Measurements from ENCODE around the gene AKNA. TPM values are rescaled to one million over a fixed set of nuclear protein-coding genes. Genes with fewer than 3 reads are reported as not detected.

Gene AKNA
- total RNA-seq, 1 donor from 2014 or later: 43.1 TPM

GRCh38 chr9:114424126-114424525 is 36.3 kb upstream of the AKNA start:
- Mint-ChIP-seq H3K4me1 (ENCODE audit: low read depth) (peaks cover 5% of the 10 kb centered on the region), H3K36me3 (ENCODE audit: low read depth) (peaks cover 5% of the 10 kb centered on the region), H3K4me3 (ENCODE audit: unreplicated experiment) (no peak overlapping the region), H3K27me3 (ENCODE audit: low read depth) (no peaks in the 10 kb centered on the region), H3K9me3 (ENCODE audit: low read depth) (no peaks in the 10 kb centered on the region), H3K27ac (ENCODE audit: unreplicated experiment) (no peak overlapping the region)
- DNase-seq (ENCODE audit: low spot score): peak; percentile 69
- TF ChIP-seq CTCF (IDR thresholded peaks at IDR 0.05): no peak

- H3K27ac Mint-ChIP-seq (ENCODE audit: unreplicated experiment): no peak overlapping the region
- H3K36me3 Mint-ChIP-seq (ENCODE audit: low read depth): peaks cover 5% of the 10 kb centered on the region
- H3K4me1 Mint-ChIP-seq (ENCODE audit: low read depth): peaks cover 5% of the 10 kb centered on the region
- peak; percentile 86 for DNase-seq (ENCODE audit: low spot score)
- H3K27me3 Mint-ChIP-seq (ENCODE audit: low read depth): no peaks in the 10 kb centered on the region
- TF ChIP-seq CTCF (IDR thresholded peaks at IDR 0.05): no peak
- no peaks in the 10 kb centered on the region for H3K9me3 Mint-ChIP-seq (ENCODE audit: low read depth)
- H3K4me3 Mint-ChIP-seq (ENCODE audit: unreplicated experiment): no peak overlapping the region
Measured at GRCh38 chr9:114423181-114423580, 35.4 kb upstream of the AKNA start.

- Mint-ChIP-seq H3K9me3 (ENCODE audit: low read depth) (no peaks in the 10 kb centered on the region), H3K27ac (ENCODE audit: unreplicated experiment) (no peak overlapping the region), H3K4me3 (ENCODE audit: unreplicated experiment) (no peak overlapping the region), H3K27me3 (ENCODE audit: low read depth) (no peaks in the 10 kb centered on the region), H3K36me3 (ENCODE audit: low read depth) (peaks cover 7% of the 10 kb centered on the region), H3K4me1 (ENCODE audit: low read depth) (peaks cover 3% of the 10 kb centered on the region)
- TF ChIP-seq CTCF (IDR thresholded peaks at IDR 0.05): no peak
- peak; percentile 67 for DNase-seq (ENCODE audit: low spot score)
Measured at GRCh38 chr9:114421147-114421546, 33.4 kb upstream of the AKNA start.

GRCh38 chr9:114419796-114420195 is 32.0 kb upstream of the AKNA start:
- Mint-ChIP-seq H3K27ac (ENCODE audit: unreplicated experiment) (no peak overlapping the region), H3K27me3 (ENCODE audit: low read depth) (no peaks in the 10 kb centered on the region), H3K4me1 (ENCODE audit: low read depth) (peaks cover 3% of the 10 kb centered on the region), H3K36me3 (ENCODE audit: low read depth) (peaks cover 7% of the 10 kb centered on the region), H3K4me3 (ENCODE audit: unreplicated experiment) (no peak overlapping the region), H3K9me3 (ENCODE audit: low read depth) (no peaks in the 10 kb centered on the region)
- DNase-seq (ENCODE audit: low spot score): peak; percentile 68
- no peak for TF ChIP-seq CTCF (IDR thresholded peaks at IDR 0.05)

GRCh38 chr9:114418053-114418452 is 30.3 kb upstream of the AKNA start:
- Mint-ChIP-seq H3K27me3 (ENCODE audit: low read depth) (no peaks in the 10 kb centered on the region), H3K9me3 (ENCODE audit: low read depth) (no peaks in the 10 kb centered on the region), H3K4me1 (ENCODE audit: low read depth) (peaks cover 17% of the 10 kb centered on the region), H3K4me3 (ENCODE audit: unreplicated experiment) (no peak overlapping the region), H3K36me3 (ENCODE audit: low read depth) (peaks cover 2% of the 10 kb centered on the region), H3K27ac (ENCODE audit: unreplicated experiment) (no peak overlapping the region)
- peak; percentile 55 for DNase-seq (ENCODE audit: low spot score)
- TF ChIP-seq CTCF (IDR thresholded peaks at IDR 0.05): no peak

Measured in chondrocyte (in vitro differentiated cells).